NCI-H1092 treated with DMSO at 0.1 percent for 48 hours (cell line): Measurements from ENCODE around the gene RAB17.
"Not testable (repeated sequence)": the region's sequence is repeated elsewhere in the genome, so short reads cannot be mapped to it uniquely, and the experiment has no call there.

Experiments used
- DNase-seq: peaks from one replicate; lab custom pipeline; 2025; lab: John Stamatoyannopoulos, UW

RAB17 gene

DNA sequence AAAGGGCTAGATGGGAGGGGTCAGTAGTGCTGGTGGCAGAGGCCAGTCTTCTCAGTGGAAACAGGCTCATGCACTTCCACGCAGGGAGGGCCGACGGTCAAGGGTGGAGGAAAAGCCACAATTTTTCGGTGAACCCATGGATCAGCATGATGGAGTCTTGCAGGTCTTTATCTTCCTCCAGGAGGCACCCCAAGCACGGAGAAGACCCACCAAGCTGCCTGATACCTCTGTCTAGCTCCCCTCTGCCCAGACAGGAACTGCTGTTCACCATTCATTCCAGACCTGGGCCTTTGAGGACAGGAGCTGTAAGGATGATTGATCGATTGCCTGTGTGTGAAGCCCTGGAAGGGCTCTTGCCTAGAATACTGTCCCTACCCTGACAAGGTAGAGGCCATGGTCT, 34.0 kb upstream of the RAB17 start:
- no peak for DNase-seq

DNA sequence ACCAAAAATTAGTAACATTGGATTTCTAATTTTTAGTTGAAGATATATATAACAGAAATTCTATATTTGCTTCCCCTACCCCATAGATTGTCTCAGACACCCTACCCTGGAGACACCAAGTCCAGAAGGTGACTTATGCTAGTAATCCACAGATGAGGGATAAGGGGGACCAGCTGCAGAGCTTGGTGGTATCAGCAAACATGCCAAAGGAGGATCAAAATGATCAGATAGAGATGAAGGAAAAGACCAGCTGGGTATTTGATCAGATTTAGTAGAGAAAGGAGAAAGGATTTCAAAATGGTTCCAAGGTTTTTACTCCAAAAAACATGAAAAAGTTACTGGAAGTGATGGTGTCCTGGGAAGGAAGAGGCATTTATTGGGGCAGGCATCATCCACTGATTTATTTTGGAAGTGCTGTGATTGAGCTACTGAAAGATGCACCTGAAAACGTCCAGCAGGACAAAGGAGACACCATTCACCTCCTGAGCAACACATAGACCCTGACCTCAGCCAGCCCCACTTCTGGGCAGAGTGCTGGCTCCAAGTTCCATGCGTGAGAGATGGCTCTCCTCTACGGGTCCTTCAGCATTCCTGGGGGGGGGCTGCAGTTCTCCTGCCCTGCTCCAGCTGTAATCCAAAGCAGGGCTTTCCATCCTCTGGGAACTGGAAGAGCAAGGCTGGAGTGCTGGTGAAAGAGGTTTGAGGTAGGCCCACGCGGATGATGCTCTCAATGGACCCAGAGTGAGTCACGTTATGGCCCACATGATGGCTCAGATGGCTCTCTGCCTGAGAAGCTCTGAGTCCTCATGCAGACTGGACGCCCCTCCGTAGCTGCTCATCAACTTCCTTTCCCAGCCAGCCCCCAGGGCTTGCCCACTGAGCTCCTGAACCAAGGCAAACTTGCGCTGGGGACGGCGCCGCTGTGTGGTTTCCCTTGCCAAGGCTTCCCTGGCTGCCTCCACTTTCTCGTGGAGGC, 33.2 kb upstream of the RAB17 start:
- no peak for DNase-seq

DNA sequence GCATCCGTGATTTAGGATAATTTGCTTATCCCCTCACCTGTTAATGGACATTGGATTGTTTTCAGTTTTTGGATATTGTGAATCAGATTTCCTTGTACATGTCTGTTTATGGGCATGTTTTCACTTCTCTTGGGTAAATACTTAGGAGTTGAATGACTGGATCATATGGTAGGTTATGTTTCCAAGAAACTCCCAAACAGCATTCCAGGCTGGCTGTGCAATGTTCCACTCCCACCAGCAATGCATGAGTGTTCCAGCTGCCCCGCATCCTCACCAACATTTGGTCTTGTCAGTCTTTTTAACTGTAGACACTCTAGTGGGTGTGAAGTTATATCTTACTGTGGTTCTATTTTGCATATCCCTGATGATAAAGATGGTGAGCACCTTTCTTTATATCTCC, 27.9 kb upstream of the RAB17 start:
- no peak for DNase-seq

DNA sequence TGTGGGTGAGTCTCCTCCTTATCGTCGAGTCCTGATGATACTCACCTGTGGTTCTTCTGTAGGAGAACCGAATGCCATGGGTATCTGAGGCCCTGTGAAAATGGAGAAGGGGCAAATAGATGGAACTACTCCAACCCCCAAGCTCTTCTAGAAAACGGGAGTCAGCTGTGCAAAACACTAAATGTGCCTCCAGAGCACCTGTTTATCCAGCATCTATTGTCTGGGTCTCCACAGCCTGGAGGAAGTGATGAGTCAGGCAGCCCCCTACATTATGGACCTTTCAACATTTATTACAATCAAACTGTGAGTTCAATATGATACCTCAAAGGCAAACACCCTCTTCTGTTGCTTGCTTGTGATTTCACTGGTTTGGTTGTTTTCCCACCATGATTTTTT, 27.1 kb upstream of the RAB17 start:
- peak; percentile 17 for DNase-seq

DNA sequence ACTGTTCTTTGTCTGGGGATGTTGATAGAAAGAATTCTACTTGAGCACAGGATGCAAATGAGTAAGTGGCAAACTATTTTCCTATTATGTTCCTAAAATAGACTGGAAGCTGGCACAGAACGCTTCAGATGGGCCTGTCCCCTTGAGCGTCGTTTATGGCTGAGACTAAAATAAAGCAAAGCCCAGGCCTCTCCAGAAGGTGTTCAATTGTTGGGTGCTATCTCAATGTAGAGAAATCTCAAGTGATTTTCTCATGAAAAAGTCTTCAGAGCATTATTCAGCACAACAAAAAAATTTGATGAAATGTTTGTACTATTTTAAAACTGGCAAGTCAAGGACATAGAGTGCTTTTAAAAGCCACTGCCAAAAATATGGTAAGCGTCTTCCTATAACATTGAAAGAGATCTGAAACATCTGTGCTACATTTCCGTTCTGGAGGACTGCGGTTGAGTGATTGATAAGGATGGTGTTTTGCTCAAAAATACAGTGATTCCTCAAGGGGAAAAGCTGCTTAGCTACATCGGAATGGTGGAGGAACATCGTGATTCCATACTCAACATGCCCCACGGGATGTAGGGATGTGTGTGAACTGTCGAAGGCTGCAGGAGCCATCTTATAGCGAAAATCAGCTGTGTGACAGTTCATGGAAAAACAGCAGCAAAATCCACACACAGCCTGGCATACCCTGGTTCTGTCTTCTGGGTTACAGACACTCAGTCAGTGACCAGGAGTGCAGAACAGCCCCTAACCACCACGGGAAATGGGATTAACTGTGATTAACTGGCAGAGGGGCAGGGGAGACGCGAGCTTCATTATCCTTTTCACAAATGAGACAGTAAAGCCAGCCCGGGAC, 26.4 kb upstream of the RAB17 start:
- no peak for DNase-seq

DNA sequence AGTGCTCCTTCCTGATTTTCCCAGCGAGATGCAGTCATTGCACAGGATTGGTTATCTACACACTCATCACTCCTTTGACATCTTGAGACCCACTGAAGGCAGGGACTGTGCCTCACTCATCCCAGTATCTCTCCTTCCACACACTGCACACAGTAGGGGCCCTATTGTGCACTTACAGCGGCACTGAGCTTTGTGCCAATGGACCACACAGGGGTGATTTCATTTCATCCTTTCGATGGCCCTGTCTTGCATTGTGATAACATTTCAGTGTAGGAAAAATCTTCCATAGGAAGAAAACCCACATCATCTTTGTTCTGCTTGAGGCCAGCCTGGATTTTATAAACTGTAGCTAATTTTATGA, 25.8 kb upstream of the RAB17 start:
- no peak for DNase-seq

DNA sequence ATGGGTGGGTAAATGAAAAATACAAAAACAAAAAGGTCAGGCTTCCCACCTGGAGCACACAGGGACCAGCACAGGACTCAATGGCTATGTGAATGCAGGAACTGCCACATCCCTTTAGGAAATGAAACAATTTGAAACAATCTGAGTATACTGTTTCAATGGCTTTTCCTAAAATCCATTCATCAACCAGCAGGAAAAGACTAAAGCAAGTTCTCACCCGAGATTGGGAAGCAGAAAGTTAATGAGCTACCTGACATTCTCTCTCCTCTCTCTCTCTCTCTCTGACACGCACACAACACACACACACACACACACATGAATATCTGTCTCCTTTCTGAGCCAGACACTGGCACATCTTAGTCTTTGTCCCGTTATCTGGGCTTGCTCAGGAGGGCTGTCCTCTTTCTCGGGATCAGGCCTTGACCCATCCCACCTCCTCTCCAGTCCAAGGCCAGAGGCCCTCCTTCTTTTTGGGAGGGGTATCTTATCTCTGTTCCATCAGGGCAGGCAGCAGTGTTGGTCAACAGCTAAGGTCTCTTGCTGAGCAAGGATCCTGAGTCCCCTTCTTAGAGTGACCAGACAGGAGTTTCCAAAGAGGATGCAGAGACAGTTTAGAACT, 25.2 kb upstream of the RAB17 start:
- no peak for DNase-seq

DNA sequence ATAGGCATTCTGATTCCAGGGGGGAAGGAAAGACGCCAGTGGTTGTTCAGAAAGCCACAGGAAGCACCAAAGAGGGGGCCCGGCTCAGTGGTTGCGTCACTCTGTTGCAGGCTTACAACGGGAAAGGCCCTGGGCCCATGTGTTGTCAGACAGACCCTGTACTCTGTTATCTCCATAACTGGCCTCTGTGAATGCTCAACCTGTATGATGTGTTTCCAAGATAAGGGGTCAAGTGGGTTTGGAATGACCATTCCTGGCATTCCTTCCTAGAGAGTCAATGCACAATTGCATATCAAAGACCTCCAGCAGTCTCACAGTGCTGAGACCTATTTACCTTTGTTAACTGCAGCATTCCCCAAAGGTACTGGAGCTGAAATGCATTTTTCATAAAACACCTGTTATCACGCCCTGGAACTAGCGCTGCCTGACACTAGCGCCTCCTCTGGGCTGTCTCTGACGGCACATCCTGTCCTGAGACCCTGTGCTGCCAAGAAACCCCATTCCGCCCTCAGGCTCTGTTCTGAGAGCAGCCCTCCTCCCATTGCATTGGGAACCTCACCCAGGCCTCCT, 23.7 kb upstream of the RAB17 start:
- DNase-seq, result no peak

DNA sequence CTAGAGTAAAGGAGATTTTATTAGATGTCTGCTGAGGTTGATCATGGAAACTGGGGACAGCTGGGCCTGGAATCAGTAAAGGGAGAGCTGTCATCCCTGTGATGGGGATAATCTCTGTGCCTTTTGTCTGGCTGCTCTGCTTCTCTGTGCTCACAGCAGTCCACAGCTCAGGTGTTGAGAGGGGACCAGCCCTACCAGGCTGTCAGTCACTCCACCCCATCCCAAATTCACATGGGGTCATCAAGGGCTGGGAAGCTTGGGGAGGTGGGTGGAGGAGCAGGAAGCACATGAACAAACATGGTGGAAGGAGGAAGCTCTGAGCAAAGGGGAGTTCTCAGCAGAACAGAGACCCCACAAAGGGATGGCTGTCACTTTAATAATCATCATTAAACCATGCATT, 23.1 kb upstream of the RAB17 start:
- no peak for DNase-seq

DNA sequence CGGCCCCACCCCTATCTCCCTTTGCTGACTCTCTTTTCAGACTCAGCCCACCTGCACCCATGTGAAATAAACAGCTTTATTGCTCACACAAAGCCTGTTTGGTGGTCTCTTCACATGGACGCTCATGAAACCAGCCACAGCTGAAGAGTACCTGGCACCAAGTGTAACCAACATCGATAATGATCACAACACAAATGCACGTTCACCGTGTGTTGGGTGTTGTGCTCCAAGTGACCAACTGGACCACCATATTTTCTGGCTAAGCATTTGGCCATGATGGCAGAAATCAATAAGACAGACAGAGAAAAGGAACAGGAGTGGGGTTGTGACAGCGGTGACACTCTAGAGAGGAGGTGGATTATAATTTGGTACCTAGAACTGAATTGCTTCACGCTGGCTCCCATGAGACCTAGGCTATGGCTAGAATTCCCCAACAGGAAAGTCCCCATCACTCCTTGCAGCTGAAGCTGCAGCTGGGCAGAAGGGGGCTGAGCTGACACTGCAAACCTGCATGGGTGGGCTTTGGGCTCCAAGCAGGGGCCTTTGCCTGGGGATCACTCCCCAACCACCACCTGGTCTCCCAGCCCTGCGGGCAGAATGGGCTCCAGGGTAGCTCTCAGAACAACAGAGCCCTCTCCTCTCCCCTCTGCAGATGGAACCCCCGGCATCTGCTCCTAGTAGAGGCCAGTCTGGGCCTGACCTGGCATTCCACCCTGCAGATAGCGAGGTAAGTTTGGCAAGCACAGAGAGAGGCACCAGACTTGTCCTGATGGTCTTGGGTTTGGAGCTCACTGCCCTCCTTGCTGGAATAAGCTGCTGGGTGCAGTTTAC, 22.2 kb upstream of the RAB17 start:
- DNase-seq, result no peak

DNA sequence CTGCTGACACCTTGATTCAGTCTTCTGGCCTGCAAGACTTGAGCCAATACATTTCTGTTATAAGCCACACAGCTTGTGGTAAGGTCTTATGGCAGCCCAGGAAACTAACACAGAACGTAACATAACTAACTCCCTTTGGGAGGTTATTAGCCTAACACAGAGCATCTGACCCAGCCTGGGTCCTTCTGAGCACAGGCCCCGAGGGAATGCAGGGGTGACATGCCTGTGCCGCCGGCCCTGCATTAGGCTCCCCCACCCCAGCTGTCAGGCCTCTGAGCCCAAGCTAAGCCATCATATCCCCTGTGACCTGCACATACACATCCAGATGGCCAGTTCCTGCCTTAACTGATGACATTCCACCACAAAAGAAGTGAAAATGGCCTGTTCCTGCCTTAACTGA, 16.0 kb upstream of the RAB17 start:
- DNase-seq, result not testable (repeated sequence)

DNA sequence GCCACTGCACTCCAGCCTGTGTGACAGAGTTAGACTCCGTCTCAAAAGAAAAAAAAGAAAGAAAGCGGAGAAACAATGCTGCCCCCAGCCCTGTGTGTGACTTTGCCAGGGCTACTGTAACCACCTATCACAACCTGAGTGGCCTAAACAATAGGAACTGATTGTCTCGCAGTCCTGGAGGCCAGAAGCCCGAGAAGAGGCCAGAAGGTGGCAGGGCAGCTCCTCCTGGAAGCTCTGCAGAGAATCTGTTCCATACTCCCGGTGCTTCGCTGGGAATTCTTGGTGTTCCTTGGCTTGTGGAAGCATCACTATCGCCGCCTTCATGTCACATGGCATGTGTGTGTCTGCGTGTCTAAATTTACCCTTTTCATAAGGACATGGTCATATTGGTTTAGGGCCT, 14.4 kb upstream of the RAB17 start:
- DNase-seq, result no peak

DNA sequence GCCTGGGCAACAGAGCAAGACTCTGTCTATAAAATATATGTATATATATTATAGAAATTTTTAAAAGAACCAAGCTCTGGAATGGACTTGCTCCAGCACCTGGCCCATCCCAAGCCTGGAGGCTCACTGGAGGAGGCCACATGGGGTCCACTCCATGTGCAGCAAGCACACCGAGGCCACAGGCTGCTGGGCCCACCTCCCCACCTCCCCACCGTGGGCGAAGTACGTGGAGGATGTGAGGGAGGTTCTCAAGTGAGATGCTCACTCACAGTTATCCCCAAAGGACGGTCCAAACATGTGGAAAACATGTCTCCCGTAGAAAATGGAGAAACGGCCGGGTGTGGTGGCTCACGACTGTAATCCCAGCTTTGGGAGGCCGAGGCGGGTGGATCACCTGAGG, 13.9 kb upstream of the RAB17 start:
- no peak for DNase-seq

DNA sequence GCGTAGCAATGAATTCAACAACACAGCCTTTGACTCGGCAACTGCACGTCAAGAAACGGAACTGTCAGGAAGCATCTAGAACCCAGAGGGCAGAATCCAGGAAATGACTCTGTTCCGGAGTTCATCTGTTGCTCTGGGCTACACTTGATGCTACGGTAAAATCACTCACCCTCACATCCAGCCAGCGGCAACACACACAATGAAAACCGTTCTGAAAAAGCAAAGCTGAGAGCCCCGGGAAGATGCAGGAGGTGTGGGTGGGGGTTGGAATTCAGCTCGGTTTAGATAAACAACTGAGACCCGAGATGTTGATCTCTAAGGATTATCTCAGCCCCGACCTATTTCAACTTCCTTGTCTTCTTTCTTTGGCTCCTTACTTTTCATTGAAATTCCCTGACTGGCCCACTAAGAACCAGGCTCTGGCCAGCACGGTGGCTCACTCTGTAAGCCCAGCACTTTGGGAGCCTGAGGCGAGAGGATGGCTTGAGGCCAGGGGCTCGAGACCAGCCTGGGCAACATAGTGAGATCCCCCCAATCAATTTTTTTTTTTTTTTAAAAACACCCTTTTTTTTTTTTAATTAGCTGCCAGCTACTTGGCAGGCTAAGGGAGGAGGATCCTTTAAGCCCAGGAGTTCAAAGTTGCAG, 13.3 kb upstream of the RAB17 start:
- DNase-seq, result no peak

DNA sequence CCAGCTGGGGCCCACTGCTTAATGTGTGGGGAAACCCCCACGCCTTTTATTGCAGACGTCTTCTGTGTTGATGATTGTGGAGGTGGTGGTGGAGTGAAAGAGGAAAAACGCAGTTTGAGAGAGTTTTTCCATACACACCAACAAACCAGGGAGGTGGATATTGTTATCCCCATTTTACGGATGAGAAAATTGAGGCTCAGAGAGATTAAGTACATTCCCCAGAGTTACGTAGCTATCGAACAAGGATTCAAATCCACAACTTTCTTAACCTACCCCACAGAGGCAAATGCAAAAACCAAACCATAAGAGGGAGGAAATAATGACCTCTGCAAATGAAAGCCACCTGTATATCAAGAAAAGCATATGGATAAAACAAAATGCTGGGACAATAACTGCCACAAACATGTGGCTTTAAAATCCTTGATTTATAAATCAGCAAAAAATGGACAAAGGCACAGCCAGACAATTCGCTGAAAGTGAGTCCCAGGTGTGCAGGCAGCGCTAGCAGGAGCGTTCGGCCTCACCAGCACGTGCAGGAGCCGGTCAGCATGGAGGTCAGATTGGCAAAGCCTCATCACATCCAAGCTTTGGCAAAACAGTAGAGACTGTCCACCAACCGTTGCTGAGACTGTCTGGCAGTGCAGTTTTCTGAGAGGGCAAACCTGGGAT, 12.6 kb upstream of the RAB17 start:
- no peak for DNase-seq

DNA sequence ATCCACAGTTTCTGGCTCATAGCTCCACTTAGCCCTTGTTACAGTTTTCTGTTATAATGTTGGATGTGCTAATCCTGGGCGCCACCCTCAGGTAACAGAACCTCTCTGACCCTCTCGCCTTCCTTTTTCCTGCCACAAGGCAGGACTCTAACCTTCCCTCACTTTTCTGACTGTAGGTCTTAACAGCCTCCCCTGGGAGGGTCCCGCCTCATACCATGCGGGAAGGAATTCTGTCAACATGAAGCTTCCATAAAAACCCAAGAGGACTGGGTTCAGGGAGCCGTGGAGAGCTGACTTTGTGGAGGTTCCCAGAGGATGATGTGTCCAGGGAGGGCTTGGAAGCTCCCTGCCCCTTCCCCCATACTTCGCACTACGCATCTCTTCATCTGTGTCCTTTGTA, 11.9 kb upstream of the RAB17 start:
- no peak for DNase-seq

DNA sequence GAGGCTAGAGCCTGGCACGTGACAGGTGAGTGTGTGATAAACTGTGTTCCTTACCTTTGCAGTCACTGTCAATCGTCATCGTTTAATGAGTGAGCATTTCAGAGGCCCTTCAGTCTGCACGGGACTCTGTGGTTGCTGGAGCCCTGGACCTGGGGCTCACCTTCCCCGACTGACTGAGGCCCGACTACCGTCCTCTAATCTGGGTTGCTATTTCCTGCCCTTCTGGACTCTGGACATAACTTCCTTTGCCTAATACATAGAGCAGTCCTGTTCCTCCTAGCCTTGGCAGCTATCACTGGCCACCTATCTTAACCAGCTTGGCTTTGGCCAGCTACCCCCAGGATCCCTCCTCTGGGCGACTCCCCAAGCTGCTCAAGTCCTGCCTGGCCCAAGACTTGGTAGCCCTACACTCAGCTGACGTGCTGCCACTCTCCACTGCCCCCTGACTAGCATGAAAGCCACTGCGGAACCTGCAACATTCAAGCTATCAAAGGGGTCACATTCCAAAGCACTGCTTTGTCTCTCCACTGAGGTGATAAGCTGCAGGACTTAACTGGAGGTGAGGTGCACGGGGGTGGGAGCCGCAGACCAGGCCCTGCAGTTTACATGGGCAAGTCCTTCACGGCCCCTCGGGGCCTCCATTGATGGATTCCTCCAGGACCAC, 11.1 kb upstream of the RAB17 start:
- no peak for DNase-seq

DNA sequence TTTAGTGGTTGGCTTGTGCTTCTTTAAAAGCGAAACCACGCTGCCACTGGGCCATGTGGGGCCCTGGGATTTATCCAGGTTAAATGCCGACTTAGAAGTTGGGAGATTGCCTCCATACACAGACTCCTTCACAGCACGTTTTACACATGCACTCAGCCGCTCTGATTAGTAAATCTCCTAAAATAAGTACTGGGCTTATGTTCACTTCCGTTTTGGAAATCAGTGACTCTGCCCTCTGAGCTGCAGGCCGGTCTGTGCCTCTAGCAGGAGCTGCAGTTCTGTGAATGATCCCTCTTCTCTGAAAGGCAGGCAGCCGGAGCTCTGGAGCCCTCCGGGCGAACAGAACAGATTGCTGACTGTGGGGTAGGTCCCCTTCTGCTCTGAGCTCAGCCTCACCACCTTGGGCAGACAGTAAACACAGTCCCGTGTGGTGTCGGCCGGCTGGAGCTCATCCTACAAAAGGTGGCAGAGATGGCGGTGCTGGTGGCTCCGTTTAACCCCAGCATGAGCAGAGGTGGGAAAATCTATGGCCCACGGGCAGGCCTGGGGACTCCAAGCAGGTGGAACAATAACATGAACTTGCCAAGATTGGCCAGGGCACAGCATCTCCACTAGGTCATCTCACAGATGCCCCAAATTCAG, 9.8 kb upstream of the RAB17 start:
- no peak for DNase-seq

DNA sequence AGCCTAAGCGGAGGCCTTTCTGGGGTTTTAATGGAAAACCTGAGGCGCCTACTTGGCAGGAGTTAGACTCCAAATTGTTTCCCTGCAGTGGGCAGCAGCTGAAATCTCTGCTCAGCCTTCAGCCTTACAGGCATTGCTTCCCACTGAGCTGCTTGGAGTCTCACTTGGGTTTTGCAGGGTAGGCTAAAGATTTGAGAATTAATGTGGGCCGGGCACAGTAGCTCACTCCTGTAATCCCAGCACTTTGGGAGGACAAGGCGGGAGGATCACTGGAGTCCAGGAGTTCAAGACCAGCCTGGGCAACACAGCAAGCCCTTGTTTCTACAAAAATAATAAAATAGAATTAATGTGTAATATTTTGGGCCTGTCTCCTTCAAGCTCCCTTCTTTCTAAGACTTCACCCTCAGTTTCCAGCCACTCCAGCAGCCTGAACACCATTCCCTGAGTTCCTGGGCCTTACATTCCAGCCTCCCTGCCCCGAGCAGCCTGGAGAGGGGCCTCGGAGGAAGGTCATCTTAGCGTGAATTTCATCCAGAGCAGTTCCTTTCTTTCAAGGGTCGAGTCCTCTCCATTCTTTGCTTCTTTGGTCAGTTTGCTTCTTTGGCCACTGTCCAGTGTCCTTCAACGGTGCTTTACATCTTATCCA, 9.1 kb upstream of the RAB17 start:
- DNase-seq, result no peak
